HEK293 (cell line): ENCODE measurements around the gene DCANP1.

ENCODE experiments used
- CTCF ChIA-PET: fragments of 350-600 bp; formaldehyde crosslinking; extraction: SDS; loops from one replicate; lab custom pipeline; 2021; ENCODE audit warnings: antibody characterized with exemption; lab: Yijun Ruan, JAX
- POLR2A ChIA-PET: fragments of 300-600 bp; formaldehyde crosslinking; extraction: SDS; loops from one replicate; lab custom pipeline; 2020; ENCODE audit warnings: antibody characterized with exemption, inconsistent platforms; lab: Yijun Ruan, JAX
- H3K27ac ChIP-seq: fragments of 200-500 bp; sonication (Bioruptor generic); 2 replicates; pipeline ENCODE4 v1.5.1; 2014; ENCODE audit warnings: low read depth, low read length, control low read depth, inconsistent platforms; ENCODE audit errors: extremely low read depth
- H3K36me3 ChIP-seq, 2 experiments: fragments of 200-500 bp in 1 of 2; sonication (Bioruptor generic) in 1 of 2; 1 replicate in 1 of 2; 2 replicates in 1 of 2; pipeline ENCODE4 v1.5.1; 2014 to 2017; ENCODE audit warnings: inconsistent platforms in 2 of 2, low read length in 2 of 2; ENCODE audit not compliant: control insufficient read depth in 2 of 2, insufficient read depth in 1 of 2
- H3K4me1 ChIP-seq: fragments of 200-500 bp; sonication (Bioruptor generic); 2 replicates; pipeline ENCODE4 v1.5.1; 2014; ENCODE audit warnings: mild to moderate bottlenecking, low read length, inconsistent platforms; ENCODE audit not compliant: control insufficient read depth, insufficient read depth
- H3K4me3 ChIP-seq: 2 replicates; pipeline ENCODE4 v1.5.1; 2011; ENCODE audit warnings: low read depth, mild to moderate bottlenecking, control low read depth, low read length, moderate library complexity
- H3K9me3 ChIP-seq: fragments of 200-500 bp; sonication (Bioruptor generic); 2 replicates; pipeline ENCODE4 v1.5.1; 2014; ENCODE audit warnings: low read depth, low read length, inconsistent platforms; ENCODE audit not compliant: control insufficient read depth, insufficient read depth
- GLI4 ChIP-seq: fragments of 450-650 bp; formaldehyde crosslinking; IDR thresholded peaks from 2 replicates; pipeline ENCODE4 v1.5.1; 2016; ENCODE audit warnings: missing biosample characterization, missing genetic modification characterization
- INSM2 ChIP-seq: fragments of 450-650 bp; formaldehyde crosslinking; IDR thresholded peaks from 2 replicates; pipeline ENCODE4 v1.5.1; 2016; ENCODE audit warnings: missing biosample characterization, missing genetic modification characterization
- KLF10 ChIP-seq: fragments of 450-650 bp; IDR thresholded peaks from 2 replicates; pipeline ENCODE4 v1.5.1; 2018; ENCODE audit warnings: missing biosample characterization, mild to moderate bottlenecking, missing genetic modification characterization
- OVOL3 ChIP-seq: fragments of 450-650 bp; formaldehyde crosslinking; IDR thresholded peaks from 2 replicates; pipeline ENCODE4 v1.5.1; 2016; ENCODE audit warnings: missing biosample characterization, missing genetic modification characterization
- PRDM10 ChIP-seq: fragments of 450-650 bp; formaldehyde crosslinking; IDR thresholded peaks from 2 replicates; pipeline ENCODE4 v1.5.1; 2016; ENCODE audit warnings: missing biosample characterization, missing genetic modification characterization
- ZBTB17 ChIP-seq: fragments of 450-650 bp; formaldehyde crosslinking; IDR thresholded peaks from 2 replicates; pipeline ENCODE4 v1.5.1; 2016; ENCODE audit warnings: missing biosample characterization, missing genetic modification characterization
- ZBTB26 ChIP-seq: fragments of 450-650 bp; formaldehyde crosslinking; optimal IDR thresholded peaks from 2 replicates; pipeline ENCODE3; 2016; ENCODE audit warnings: missing biosample characterization, mild to moderate bottlenecking, missing genetic modification characterization
- ZBTB7A ChIP-seq: fragments of 450-650 bp; formaldehyde crosslinking; IDR thresholded peaks from 2 replicates; pipeline ENCODE4 v1.5.1; 2016; ENCODE audit warnings: low read depth, missing biosample characterization, missing genetic modification characterization
- ZNF121 ChIP-seq: fragments of 450-650 bp; formaldehyde crosslinking; IDR thresholded peaks from 2 replicates; pipeline ENCODE4 v1.5.1; 2016; ENCODE audit warnings: missing biosample characterization, missing genetic modification characterization
- ZNF175 ChIP-seq: fragments of 450-650 bp; formaldehyde crosslinking; IDR thresholded peaks from 2 replicates; pipeline ENCODE4 v1.5.1; 2016; ENCODE audit warnings: missing biosample characterization, missing genetic modification characterization
- ZNF23 ChIP-seq: fragments of 450-650 bp; formaldehyde crosslinking; IDR thresholded peaks from 2 replicates; pipeline ENCODE4 v1.5.1; 2016; ENCODE audit warnings: missing biosample characterization, missing genetic modification characterization, borderline replicate concordance
- ZNF280C ChIP-seq: fragments of 450-650 bp; formaldehyde crosslinking; IDR thresholded peaks from 2 replicates; pipeline ENCODE4 v1.5.1; 2016; ENCODE audit warnings: missing biosample characterization, missing genetic modification characterization
- ZNF292 ChIP-seq: fragments of 450-650 bp; formaldehyde crosslinking; IDR thresholded peaks from 2 replicates; pipeline ENCODE4 v1.5.1; 2016; ENCODE audit warnings: low read depth, missing biosample characterization, missing genetic modification characterization, borderline replicate concordance
- ZNF366 ChIP-seq: fragments of 450-650 bp; formaldehyde crosslinking; conservative IDR thresholded peaks from 2 replicates; pipeline ENCODE4 v1.5.1; 2016; ENCODE audit warnings: missing biosample characterization, missing genetic modification characterization
- ZNF398 ChIP-seq: fragments of 450-650 bp; formaldehyde crosslinking; IDR thresholded peaks from 2 replicates; pipeline ENCODE4 v1.5.1; 2017; ENCODE audit warnings: missing biosample characterization, missing genetic modification characterization
- ZNF555 ChIP-seq: fragments of 450-650 bp; formaldehyde crosslinking; conservative IDR thresholded peaks from 2 replicates; pipeline ENCODE4 v1.5.1; 2017; ENCODE audit warnings: missing biosample characterization, mild to moderate bottlenecking, missing genetic modification characterization, inconsistent platforms
- ZNF585B ChIP-seq: fragments of 450-650 bp; formaldehyde crosslinking; IDR thresholded peaks from 2 replicates; pipeline ENCODE4 v1.5.1; 2016; ENCODE audit warnings: missing biosample characterization, missing genetic modification characterization
- ZNF768 ChIP-seq: fragments of 450-650 bp; formaldehyde crosslinking; IDR thresholded peaks from 2 replicates; pipeline ENCODE4 v1.5.1; 2018; ENCODE audit warnings: missing biosample characterization, mild to moderate bottlenecking, missing genetic modification characterization
- ZNF837 ChIP-seq: fragments of 450-650 bp; formaldehyde crosslinking; IDR thresholded peaks from 2 replicates; pipeline ENCODE4 v1.5.1; 2016; ENCODE audit warnings: missing biosample characterization, missing genetic modification characterization
- ZSCAN18 ChIP-seq: fragments of 450-650 bp; formaldehyde crosslinking; IDR thresholded peaks from 2 replicates; pipeline ENCODE4 v1.5.1; 2016; ENCODE audit warnings: missing biosample characterization, missing genetic modification characterization
- ZSCAN23 ChIP-seq: fragments of 450-650 bp; formaldehyde crosslinking; IDR thresholded peaks from 2 replicates; pipeline ENCODE4 v1.5.1; 2016; ENCODE audit warnings: missing biosample characterization, missing genetic modification characterization
- ZSCAN30 ChIP-seq: fragments of 450-650 bp; IDR thresholded peaks from 2 replicates; pipeline ENCODE4 v1.5.1; 2018; ENCODE audit warnings: missing biosample characterization, mild to moderate bottlenecking, missing genetic modification characterization, moderate library complexity

The DCANP1 gene

GRCh38 chr5:135433681-135434426, 13.3 kb downstream of the DCANP1 start:
- Histone ChIP-seq H3K4me1 (no peaks in the 10 kb centered on the region), H3K9me3 (no peaks in the 10 kb centered on the region), H3K4me3 (no peak overlapping the region), H3K27ac (no peak overlapping the region), H3K36me3 (no peaks in the 10 kb centered on the region)
- TF ChIP-seq ZNF292 (tag by site-specific recombination) (no peak), OVOL3 (no peak), GLI4 (no peak), ZNF555 (tag by site-specific recombination) (no peak), ZSCAN23 (tag by site-specific recombination) (no peak), ZNF121 (tag by site-specific recombination) (no peak), ZBTB7A (no peak), ZSCAN30 (tag by site-specific recombination) (no peak), ZBTB17 (tag by site-specific recombination) (no peak), INSM2 (tag by site-specific recombination) (no peak)
- ChIA-PET CTCF (interaction anchor here (0.6 to 2.9 kb wide), 3 partner anchors 10 to 608 kb away, joined by 3 to 11 read pairs (median 3); no protein-coding TSS in a partner anchor), POLR2A (no interaction called here)

- Histone ChIP-seq H3K9me3 (no peaks in the 10 kb centered on the region), H3K4me1 (no peaks in the 10 kb centered on the region)
- ChIA-PET CTCF (interaction anchor here (0.6 kb wide), 2 partner anchors 448 to 1120 kb away, joined by 3 to 7 read pairs; no protein-coding TSS in a partner anchor), POLR2A (no interaction called here)
- TF ChIP-seq ZSCAN18 (tag by site-specific recombination) (no peak), ZNF23 (tag by site-specific recombination) (no peak), ZNF280C (tag by site-specific recombination) (no peak), OVOL3 (no peak), ZNF837 (no peak), KLF10 (no peak), ZNF366 (tag by site-specific recombination) (no peak), ZNF585B (tag by site-specific recombination) (no peak), ZNF398 (no peak), ZNF175 (tag by site-specific recombination) (no peak), ZNF768 (tag by site-specific recombination) (no peak), ZBTB26 (tag by site-specific recombination) (no peak), PRDM10 (tag by site-specific recombination) (no peak)
- TF ChIP-seq, all 188 proteins: peak for 0
- H3K4me3 ChIP-seq = no peak overlapping the region
- no peak overlapping the region for H3K27ac ChIP-seq
- H3K36me3 ChIP-seq = no peaks in the 10 kb centered on the region
These were observed 15.0 kb downstream of the DCANP1 start for GRCh38 chr5:135432113-135432512.
